ENCODE data around the gene SLC12A8.

DNA sequence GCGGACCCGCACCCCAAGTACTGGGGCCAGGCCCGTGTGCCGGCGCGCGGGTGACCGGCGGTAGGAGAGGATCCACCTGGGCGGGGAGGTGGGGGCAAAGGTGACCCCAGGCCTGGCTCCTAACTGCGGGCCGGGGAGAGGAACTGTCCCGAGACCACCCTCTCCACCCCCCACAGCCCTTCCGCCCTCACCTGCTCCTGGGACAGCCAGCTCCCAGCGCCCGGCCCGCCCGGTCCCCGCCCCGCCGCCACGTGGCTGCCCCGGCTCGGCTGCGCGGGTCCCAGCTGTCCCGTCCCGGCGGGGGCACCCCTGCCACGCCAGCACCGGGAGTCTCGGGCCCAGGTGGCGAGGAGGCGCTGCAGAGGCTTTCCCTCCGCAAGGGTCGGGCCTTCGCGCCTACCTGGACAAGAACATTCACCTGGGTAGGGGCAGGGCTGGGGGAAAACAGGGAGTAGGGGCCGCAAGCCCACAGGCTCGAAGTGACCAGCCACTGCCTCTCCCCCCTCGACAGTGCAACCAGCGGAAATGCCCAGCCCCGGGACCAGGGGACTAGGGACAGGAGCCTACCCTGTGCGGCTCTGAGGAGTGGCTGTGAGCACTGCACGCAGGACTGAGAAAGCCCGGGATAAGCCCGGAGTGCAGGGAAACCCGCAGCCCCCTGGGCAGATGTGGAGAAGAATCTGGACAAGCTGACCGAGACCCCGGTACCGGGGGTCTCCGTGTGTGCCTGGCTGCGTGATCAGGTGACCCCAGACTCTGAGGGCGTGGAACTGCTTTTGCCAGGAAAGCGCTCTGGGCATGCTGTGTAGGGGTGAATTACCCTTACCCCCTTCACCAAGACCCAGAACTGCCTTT, at the start of gene SLC12A8:
- TF ChIP-seq CTCF (IDR thresholded peaks at IDR 0.05) (no peak), POLR2A (IDR thresholded peaks at IDR 0.05) (no peak)
